SK-N-SH treated with all-trans-retinoic acid at 6 μM for 48 hours (cell line): ENCODE results near the gene TMOD3.

Experiments
- ARNTL ChIP-seq: fragments of 450-650 bp; formaldehyde crosslinking; IDR thresholded peaks from 2 replicates; pipeline ENCODE4 v1.5.0; 2020; ENCODE audit warnings: low read depth, mild to moderate bottlenecking, moderate library complexity, borderline replicate concordance
- CSDC2 ChIP-seq: fragments of 250-450 bp; sonication (Bioruptor Pico); IDR thresholded peaks from 2 replicates; pipeline ENCODE4 v1.5.0; 2020; ENCODE audit warnings: mild to moderate bottlenecking, moderate library complexity
- TCF4 ChIP-seq: fragments of 250-450 bp; sonication (Bioruptor Pico); IDR thresholded peaks from 2 replicates; pipeline ENCODE4 v1.8.0; 2021; ENCODE audit warnings: mild to moderate bottlenecking, moderate library complexity, borderline replicate concordance
- ZNF565 ChIP-seq: fragments of 450-650 bp; formaldehyde crosslinking; conservative IDR thresholded peaks from 2 replicates; pipeline ENCODE4 v1.5.0; 2020; ENCODE audit warnings: low read depth, mild to moderate bottlenecking, moderate library complexity
- TF ChIP-seq, protein P1 (sequence below): fragments of 250-450 bp; sonication (Bioruptor Pico); IDR thresholded peaks from 2 replicates; pipeline ENCODE4 v1.5.1; 2020; ENCODE audit warnings: low read depth, mild to moderate bottlenecking, moderate library complexity
- TF ChIP-seq, protein P2 (sequence below): fragments of 250-450 bp; sonication (Bioruptor Pico); IDR thresholded peaks from 2 replicates; pipeline ENCODE4 v1.8.0; 2020; ENCODE audit warnings: mild to moderate bottlenecking, moderate library complexity, borderline replicate concordance

DNA sequence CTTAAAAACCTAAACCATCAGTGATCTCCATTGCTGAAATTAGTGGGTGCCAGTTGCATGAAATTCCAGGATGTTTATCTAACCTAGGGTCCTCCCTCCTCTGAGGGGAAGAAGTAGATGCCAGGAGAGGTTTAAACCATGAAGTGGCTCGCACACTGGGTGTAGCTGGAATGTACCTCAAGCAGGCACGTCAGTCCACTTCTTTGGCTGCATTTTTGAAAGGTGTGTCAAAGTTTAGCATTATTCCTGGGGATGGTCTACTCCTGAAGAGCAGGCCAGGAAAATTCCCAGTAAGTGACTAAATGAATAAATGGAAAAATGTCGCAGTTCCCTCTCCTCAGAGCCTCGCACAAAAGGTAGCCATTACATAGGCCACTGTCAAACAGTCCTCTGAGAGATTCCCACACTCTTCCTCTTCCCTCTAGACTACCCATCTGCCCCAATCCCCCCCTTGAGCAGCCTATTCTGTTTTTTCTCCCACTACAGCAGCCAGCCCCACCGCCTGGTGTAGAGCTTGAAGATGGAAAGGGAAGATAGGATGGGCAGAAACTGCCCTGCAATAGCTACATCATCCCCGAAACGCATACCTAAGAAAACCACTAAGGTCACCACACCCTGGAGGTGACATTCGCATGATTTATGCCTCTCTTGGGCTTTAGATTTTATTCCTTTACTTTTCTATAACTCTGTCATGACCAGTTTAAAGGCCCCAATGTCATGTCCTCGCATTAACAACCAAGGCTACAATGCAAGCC lies 655 bp upstream of the TMOD3 start:
- TF ChIP-seq CSDC2 (CRISPR knock-in tag) (no peak), TCF4 (CRISPR knock-in tag) (no peak), ZNF565 (no peak), ARNTL (no peak)
- TF ChIP-seq, protein P1, sequence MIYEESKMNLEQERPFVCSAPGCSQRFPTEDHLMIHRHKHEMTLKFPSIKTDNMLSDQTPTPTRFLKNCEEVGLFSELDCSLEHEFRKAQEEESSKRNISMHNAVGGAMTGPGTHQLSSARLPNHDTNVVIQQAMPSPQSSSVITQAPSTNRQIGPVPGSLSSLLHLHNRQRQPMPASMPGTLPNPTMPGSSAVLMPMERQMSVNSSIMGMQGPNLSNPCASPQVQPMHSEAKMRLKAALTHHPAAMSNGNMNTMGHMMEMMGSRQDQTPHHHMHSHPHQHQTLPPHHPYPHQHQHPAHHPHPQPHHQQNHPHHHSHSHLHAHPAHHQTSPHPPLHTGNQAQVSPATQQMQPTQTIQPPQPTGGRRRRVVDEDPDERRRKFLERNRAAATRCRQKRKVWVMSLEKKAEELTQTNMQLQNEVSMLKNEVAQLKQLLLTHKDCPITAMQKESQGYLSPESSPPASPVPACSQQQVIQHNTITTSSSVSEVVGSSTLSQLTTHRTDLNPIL (CRISPR knock-in tag): no peak
- TF ChIP-seq, protein P2, sequence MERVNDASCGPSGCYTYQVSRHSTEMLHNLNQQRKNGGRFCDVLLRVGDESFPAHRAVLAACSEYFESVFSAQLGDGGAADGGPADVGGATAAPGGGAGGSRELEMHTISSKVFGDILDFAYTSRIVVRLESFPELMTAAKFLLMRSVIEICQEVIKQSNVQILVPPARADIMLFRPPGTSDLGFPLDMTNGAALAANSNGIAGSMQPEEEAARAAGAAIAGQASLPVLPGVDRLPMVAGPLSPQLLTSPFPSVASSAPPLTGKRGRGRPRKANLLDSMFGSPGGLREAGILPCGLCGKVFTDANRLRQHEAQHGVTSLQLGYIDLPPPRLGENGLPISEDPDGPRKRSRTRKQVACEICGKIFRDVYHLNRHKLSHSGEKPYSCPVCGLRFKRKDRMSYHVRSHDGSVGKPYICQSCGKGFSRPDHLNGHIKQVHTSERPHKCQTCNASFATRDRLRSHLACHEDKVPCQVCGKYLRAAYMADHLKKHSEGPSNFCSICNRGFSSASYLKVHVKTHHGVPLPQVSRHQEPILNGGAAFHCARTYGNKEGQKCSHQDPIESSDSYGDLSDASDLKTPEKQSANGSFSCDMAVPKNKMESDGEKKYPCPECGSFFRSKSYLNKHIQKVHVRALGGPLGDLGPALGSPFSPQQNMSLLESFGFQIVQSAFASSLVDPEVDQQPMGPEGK (CRISPR knock-in tag): no peak
